GM23248 (cell line): ENCODE measurements around the gene CUL9. TPM values are rescaled to one million over a fixed set of nuclear protein-coding genes. Genes with fewer than 3 reads are reported as not detected.

Experiments used
- DNase-seq: peaks from one replicate; pipeline ENCODE4 v3.0.0-alpha.2; 2015
- H2AFZ ChIP-seq: fragments of 200-600 bp; sonication (generic); 2 replicates; pipeline ENCODE4 v1.6.1; 2016; ENCODE audit warnings: antibody characterized with exemption
- H3F3A ChIP-seq: fragments of 200-600 bp; sonication (generic); 2 replicates; pipeline ENCODE4 v1.6.1; 2016; ENCODE audit warnings: mild to moderate bottlenecking, antibody characterized with exemption, mixed run types; ENCODE audit not compliant: insufficient read depth
- H3K27ac ChIP-seq: fragments of 200-600 bp; sonication (generic); 2 replicates; pipeline ENCODE4 v1.5.1; 2016; ENCODE audit warnings: mild to moderate bottlenecking
- H3K27me3 ChIP-seq: fragments of 200-600 bp; sonication (generic); replicated peaks from 2 replicates; pipeline ENCODE4 v1.6.1; 2016; ENCODE audit warnings: mild to moderate bottlenecking; ENCODE audit not compliant: insufficient read depth
- H3K36me3 ChIP-seq: fragments of 200-600 bp; sonication (generic); 2 replicates; pipeline ENCODE4 v1.6.1; 2016; ENCODE audit warnings: low read depth, mild to moderate bottlenecking
- H3K4me1 ChIP-seq: fragments of 200-600 bp; sonication (generic); 2 replicates; pipeline ENCODE4 v1.6.1; 2016; ENCODE audit warnings: mild to moderate bottlenecking; ENCODE audit not compliant: insufficient read depth
- H3K4me2 ChIP-seq: fragments of 200-600 bp; sonication (generic); one replicate; pipeline ENCODE4 v1.6.1; 2016; ENCODE audit warnings: mild to moderate bottlenecking; ENCODE audit not compliant: unreplicated experiment
- H3K4me3 ChIP-seq: fragments of 200-600 bp; sonication (generic); 2 replicates; pipeline ENCODE4 v1.5.1; 2016; ENCODE audit warnings: mild to moderate bottlenecking
- H3K79me2 ChIP-seq: fragments of 200-600 bp; sonication (generic); 2 replicates; pipeline ENCODE4 v1.6.1; 2016; ENCODE audit warnings: mild to moderate bottlenecking; ENCODE audit not compliant: insufficient read depth
- H3K9ac ChIP-seq: fragments of 200-600 bp; sonication (generic); 2 replicates; pipeline ENCODE4 v1.6.1; 2016; ENCODE audit warnings: mild to moderate bottlenecking
- H3K9me2 ChIP-seq: fragments of 200-600 bp; sonication (generic); 2 replicates; pipeline ENCODE4 v1.6.1; 2016; ENCODE audit warnings: mixed run types, mild to moderate bottlenecking, moderate library complexity; ENCODE audit not compliant: insufficient read depth
- H3K9me3 ChIP-seq: fragments of 200-600 bp; sonication (generic); one replicate; pipeline ENCODE4 v1.6.1; 2017; ENCODE audit warnings: low read depth
- H4K20me1 ChIP-seq: fragments of 200-600 bp; sonication (generic); 2 replicates; pipeline ENCODE4 v1.6.0; 2016; ENCODE audit not compliant: insufficient read depth
- EZH2 ChIP-seq: fragments of 200-600 bp; sonication (generic); IDR thresholded peaks from 2 replicates; pipeline ENCODE4 v1.6.1; 2018; ENCODE audit warnings: antibody characterized with exemption, mild to moderate bottlenecking; ENCODE audit not compliant: insufficient read depth, poor library complexity, severe bottlenecking
- EZH2phosphoT487 ChIP-seq: fragments of 200-600 bp; sonication (generic); IDR thresholded peaks from 2 replicates; pipeline ENCODE4 v1.6.1; 2018; ENCODE audit warnings: antibody characterized with exemption, moderate library complexity, mild to moderate bottlenecking, low read depth; ENCODE audit not compliant: insufficient read depth
- WGBS, 2 experiments: methylation state at CpG; one replicate each; pipeline ENCODE4 v1.1.6; 2015 to 2017; ENCODE audit warnings: low lambda C conversion rate in 2 of 2, low coverage in 1 of 2; ENCODE audit errors: missing lambda C conversion rate in 2 of 2; 5-methylcytosine and 5-hydroxymethylcytosine counted together
- in situ Hi-C: fragments of 300-500 bp; cut with MboI; formaldehyde crosslinking; loops from 2 replicates; pipeline ENCODE4 v1.15.0; 2020
- polyA plus RNA-seq: library from polyadenylated mRNA; unstranded; fragments of >200 nt; fragmentation: Nextera tagmentation; extraction: Ambion mirVana; gene quantifications from 2 replicates; pipeline ENCODE4 v1.2.1, GENCODE V29; 2016
- total RNA-seq: library from RNA; depleted of rRNA; stranded (reverse); fragments of >200 nt; shearing (Covaris generic); gene quantifications from 2 replicates; pipeline ENCODE4 v1.2.3, GENCODE V29; 2014

CUL9 gene
- total and polyA plus RNA-seq, 2 experiments from 2014 or later, result 8.5 to 15.0 TPM

- Histone ChIP-seq H3K79me2 (no peaks in the 10 kb centered on the region), H3F3A (peaks cover 28% of the 10 kb centered on the region), H3K4me1 (peaks cover 9% of the 10 kb centered on the region), H3K4me2 (no peak overlapping the region), H3K27me3 (no peaks in the 10 kb centered on the region), H3K9ac (no peak overlapping the region), H3K4me3 (no peak overlapping the region), H3K9me2 (no peaks in the 10 kb centered on the region), H3K27ac (no peak overlapping the region), H2AFZ (no peak overlapping the region), H3K9me3 (no peaks in the 10 kb centered on the region), H3K36me3 (0 out of 2 replicates have a peak, but pooled peaks cover 3% of the 10 kb centered on the region), H4K20me1 (no peaks in the 10 kb centered on the region)
- in situ Hi-C loops, result loop anchor here (10.0 kb wide), 1 partner anchor 242 kb away; no protein-coding TSS in a partner anchor
- WGBS, 2 experiments, result 82 to 87% methylated on average over 8 of the region's 8 CpGs
- TF ChIP-seq EZH2phosphoT487 (no peak), EZH2 (no peak)
- DNase-seq, result no peak
Measured at GRCh38 chr6:43146709-43147688, 35.0 kb upstream of the CUL9 start.

DNA sequence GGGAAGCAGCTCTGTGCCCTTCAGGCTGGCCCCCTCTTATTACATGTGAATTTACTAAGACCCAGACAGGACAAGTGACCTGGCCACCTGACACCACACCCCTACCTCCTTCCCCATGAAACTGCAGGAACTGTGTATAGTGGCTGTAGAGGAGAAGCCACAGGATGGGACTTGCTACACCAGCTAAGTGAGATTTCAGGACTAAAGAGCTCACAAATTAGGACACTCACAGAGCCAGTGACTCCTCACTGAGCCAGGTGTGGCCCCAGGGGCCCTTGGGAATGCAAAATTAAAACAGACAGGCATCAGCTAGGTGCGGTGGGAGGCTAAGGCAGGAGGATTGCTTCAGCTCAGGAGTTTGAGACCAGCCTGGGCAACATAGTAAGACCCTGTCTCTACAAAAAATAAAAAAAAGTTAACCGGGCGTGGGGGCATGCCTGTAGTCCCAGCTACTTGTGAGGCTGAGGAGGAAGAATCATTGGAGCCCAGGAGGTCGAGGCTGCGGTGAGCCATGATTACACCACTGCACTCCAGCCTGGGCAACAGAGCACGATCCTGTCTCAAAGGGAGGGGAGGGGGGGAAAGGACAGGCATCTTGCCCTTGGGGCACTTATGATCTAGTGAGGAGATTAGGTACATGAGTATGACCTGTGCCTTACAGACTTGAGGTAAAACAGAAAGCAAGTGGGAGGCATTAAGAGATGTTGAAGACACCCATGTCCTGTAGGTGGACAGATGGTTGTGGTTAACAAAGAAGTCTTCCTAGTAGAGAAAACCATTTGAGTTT lies 34.1 kb upstream of the CUL9 start:
- H3K4me2 ChIP-seq, result no peak overlapping the region
- no peak overlapping the region for H2AFZ ChIP-seq
- 82 to 89% methylated on average over 6 of the region's 6 CpGs for WGBS, 2 experiments
- peaks cover 9% of the 10 kb centered on the region for H3K36me3 ChIP-seq
- no peaks in the 10 kb centered on the region for H4K20me1 ChIP-seq
- H3K4me3 ChIP-seq, result no peak overlapping the region
- peaks cover 9% of the 10 kb centered on the region for H3K4me1 ChIP-seq
- no peak for TF ChIP-seq EZH2
- TF ChIP-seq EZH2phosphoT487, result no peak
- H3K79me2 ChIP-seq, result no peaks in the 10 kb centered on the region
- H3K27ac ChIP-seq, result no peak overlapping the region
- no peaks in the 10 kb centered on the region for H3K9me2 ChIP-seq
- no peak for DNase-seq
- in situ Hi-C loops, result loop anchor here (10.0 kb wide), 1 partner anchor 243 kb away; no protein-coding TSS in a partner anchor
- H3K27me3 ChIP-seq, result no peaks in the 10 kb centered on the region
- no peak overlapping the region for H3K9ac ChIP-seq
- no peaks in the 10 kb centered on the region for H3K9me3 ChIP-seq
- H3F3A ChIP-seq, result peaks cover 20% of the 10 kb centered on the region; the same call in 1 of the 2 replicates

GRCh38 chr6:43149265-43149664 lies 32.7 kb upstream of the CUL9 start:
- TF ChIP-seq EZH2 (no peak), EZH2phosphoT487 (no peak)
- Histone ChIP-seq H3K4me2 (no peak overlapping the region), H3K79me2 (no peaks in the 10 kb centered on the region), H3F3A (peaks cover 16% of the 10 kb centered on the region; the same call in 1 of the 2 replicates), H3K9me3 (no peaks in the 10 kb centered on the region), H3K27ac (peak overlapping the region; percentile 63), H3K36me3 (peaks cover 9% of the 10 kb centered on the region), H3K9ac (peak overlapping the region; percentile 18; the same call in 1 of the 2 replicates), H3K4me3 (no peak overlapping the region), H4K20me1 (no peaks in the 10 kb centered on the region), H3K27me3 (no peaks in the 10 kb centered on the region), H3K9me2 (no peaks in the 10 kb centered on the region), H3K4me1 (peaks cover 9% of the 10 kb centered on the region), H2AFZ (no peak overlapping the region)
- WGBS, 2 experiments, result 95 to 100% methylated on average over 1 of the region's 1 CpG
- DNase-seq, result peak; percentile 62
- in situ Hi-C loops, result loop anchor here (10.0 kb wide), 1 partner anchor 244 kb away; no protein-coding TSS in a partner anchor

GRCh38 chr6:43150051-43150751 lies 31.8 kb upstream of the CUL9 start:
- Histone ChIP-seq H3F3A (peaks cover 19% of the 10 kb centered on the region; the same call in 1 of the 2 replicates), H3K9ac (0 out of 2 replicates have a peak overlapping the region, but pooled peaks have one; percentile 18), H3K9me2 (no peaks in the 10 kb centered on the region), H3K4me3 (no peak overlapping the region), H3K36me3 (peaks cover 6% of the 10 kb centered on the region), H3K79me2 (no peaks in the 10 kb centered on the region), H2AFZ (no peak overlapping the region), H3K9me3 (no peaks in the 10 kb centered on the region), H3K27ac (peak overlapping the region; percentile 63), H4K20me1 (no peaks in the 10 kb centered on the region), H3K4me1 (peaks cover 9% of the 10 kb centered on the region), H3K4me2 (no peak overlapping the region), H3K27me3 (no peaks in the 10 kb centered on the region)
- WGBS, 2 experiments, result 71 to 80% methylated on average over 7 of the region's 7 CpGs
- DNase-seq, result no peak
- in situ Hi-C loops, result no loop called here
- TF ChIP-seq EZH2phosphoT487 (no peak), EZH2 (no peak)
